Measurements from ENCODE around the gene CHTF18. TPM values are rescaled to one million over a fixed set of nuclear protein-coding genes. Genes with fewer than 3 reads are reported as not detected.

CHTF18 gene
- total RNA-seq: 2.0 and 4.9 TPM in 2 replicates

DNA sequence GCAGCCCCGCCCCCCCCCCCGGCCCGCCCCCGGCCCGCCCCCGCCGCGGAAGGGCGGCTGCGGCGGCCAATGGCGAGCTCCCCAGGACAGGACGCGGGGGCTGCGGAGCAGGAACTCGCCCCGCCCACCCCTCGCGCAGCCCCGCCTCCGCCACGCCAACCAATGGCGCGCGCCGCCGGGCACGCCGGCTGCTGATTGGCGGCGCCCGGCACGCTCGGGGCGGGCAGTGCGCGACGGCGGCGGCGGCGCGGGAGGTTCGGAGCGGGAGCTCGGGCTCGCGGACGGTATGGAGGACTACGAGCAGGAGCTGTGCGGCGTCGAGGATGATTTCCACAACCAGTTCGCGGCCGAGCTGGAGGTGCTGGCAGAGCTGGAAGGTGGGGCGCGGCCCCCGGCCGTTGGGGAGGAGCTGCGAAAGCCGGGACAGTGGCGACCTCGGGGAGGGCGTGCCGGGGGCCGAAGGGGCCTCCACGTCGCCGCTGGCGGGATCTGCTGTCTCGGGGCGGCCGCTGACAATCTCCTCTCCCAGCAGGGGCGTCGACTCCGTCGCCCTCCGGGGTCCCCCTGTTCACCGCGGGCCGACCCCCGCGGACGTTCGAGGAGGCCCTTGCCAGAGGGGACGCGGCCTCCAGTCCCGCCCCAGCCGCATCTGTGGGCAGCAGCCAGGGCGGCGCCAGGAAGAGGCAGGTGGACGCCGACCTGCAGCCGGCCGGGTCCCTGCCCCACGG is at the start of gene CHTF18:
Gene CHTF18 (plus strand): TSS at position 222 of the 728 bp plus-strand sequence. CDS start 65 bp downstream, at position 287.

DNA sequence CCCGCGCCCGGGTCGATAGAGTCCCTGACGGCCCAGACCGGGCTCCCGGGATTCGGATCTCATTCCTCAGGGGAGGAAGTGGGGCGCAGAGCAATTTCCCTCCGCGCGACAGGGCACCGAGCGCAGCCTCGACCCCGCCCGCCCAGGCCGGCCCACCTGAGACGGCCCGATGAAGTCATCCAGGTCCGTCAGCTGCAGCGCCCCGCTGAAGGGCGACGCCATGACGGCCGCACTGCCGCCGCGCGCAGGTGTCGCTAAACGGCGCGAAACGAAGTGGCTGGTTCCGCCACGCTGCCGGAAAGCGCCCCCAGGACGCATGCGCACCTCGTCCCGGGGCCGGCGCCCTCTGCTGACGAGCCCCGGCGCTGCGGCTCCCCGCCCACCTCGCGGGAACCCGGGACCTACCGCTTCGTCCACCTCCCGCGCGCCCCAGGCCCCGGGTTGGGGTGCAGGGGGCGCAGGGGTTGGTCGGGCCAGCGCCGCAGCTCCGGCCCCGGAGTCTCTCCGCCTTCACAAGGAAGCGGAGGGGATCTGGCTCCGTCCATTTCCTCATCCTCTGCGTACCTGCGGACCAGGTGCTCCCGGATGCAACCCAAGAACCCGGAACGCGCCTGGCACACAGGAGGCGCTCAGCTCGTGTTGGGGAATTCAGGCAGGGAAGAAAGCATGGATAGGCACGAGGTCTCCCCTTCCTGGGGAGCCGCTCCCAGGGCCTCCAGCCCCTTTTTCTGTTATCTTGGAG is 47.5 kb upstream of the CHTF18 start, which contains the start of gene CIAO3:
Gene CIAO3 (minus strand): TSS at position 234 of the 742 bp plus-strand sequence. CDS start 12 bp downstream, at position 222.

DNA sequence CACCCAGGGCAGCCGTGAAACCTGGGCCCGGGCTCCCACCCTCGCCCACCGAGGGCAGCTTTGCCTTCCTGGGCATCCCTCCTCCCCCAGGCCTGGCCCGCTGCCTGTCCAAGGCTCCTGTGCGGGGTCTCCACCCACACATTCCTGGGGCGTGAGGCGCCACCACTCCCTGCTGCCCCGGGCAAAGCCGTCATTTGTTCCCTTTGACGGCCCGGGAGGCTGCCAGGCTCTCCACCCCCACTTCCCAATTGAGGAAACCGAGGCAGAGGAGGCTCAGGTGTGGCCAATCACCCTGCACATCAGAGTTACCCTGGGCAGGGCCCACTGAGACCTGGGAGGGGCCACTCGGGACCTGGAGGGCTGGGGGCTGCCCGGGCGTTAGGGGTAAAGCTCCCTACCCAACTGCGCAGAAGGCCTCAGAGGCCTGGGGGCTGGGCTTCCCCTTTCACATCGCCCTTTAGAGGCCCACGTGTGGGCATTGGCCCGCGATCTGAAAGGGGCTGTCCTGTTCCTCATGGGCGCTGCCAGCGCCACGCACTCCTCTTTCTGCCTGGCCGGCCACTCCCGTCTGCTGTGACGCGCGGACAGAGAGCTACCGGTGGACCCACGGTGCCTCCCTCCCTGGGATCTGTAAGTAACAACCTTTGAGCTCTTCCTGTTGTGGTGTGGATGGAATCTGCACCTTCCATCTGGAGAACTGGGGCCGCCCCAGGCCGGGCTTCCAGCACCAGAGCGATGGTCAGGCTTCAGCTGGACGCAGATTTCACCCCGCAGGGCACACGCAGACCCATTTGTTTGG is 27.7 kb upstream of the CHTF18 start, which contains the start of gene MSLN:
Gene MSLN (plus strand): TSS at position 190 of the 799 bp plus-strand sequence. CDS start 1,947 bp downstream, outside the sequence.

GRCh38 chr16:787978-788398 is 432 bp upstream of the CHTF18 start, which contains the start of gene RPUSD1:
Gene RPUSD1 (minus strand): TSS chr16:788381. CDS start chr16:787737, 644 bp downstream.

DNA sequence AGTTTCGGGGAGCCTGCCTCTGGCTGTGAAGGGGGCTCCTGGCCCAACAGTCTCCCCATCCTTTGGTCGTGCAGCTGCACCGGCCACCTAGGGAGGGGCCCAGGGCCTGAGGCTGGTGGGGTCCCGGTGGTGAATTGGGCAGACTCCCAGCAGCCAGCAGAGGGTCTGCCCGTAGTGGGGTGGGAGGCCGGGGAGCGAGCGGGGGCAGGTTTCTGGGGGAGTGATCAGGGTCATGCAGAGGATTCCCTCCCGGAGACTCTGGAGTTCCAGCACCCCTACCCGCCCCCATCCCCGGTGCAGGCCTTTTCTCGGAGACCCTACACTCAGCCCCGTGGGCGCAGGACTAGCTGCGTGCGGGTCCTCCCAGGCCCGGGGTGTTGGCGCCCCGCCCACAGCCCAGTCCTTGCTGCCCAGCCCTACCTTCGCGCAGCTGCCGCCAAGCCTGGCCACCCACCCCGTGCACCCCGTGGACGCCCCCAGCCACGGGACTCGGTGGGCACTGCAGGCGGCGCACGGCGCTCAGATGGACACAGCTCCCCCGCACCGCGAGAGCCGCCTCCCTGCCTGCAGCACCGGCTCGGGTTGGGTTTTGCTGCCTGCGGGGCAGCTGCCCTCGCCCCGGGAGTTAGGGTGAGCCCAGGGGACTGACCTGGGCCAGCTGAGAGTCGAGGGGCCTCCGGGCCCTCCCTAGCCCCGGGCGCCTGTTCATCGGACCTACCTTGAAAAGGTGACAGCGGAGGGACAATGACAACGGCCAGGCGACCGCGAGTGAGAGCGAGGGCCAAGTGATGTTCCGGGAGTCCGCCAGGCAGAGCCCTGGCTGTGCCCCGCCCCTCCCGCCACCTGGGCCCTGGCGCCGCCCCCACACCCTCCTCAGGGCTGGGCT is 11.8 kb downstream of the CHTF18 start, which contains the start of gene GNG13:
Gene GNG13 (minus strand): TSS at position 787 of the 886 bp plus-strand sequence. CDS start 1,657 bp downstream, outside the sequence.

Other genes starting within 250 kb of the CHTF18 start
- not detected in 2 replicates for gene PRR35, start 228.2 kb upstream of the CHTF18 start, total RNA-seq
- 3.5 and 4.4 TPM in 2 replicates for gene NHLRC4, start 221.6 kb upstream of the CHTF18 start, total RNA-seq
- gene PIGQ, start 218.7 kb upstream of the CHTF18 start, total RNA-seq: 20.2 and 25.1 TPM in 2 replicates
- gene RAB40C, start 198.6 kb upstream of the CHTF18 start, total RNA-seq: 10.9 and 19.7 TPM in 2 replicates
- 0.06 TPM in 1 of 2 replicates, not detected in the other for gene WFIKKN1, start 157.6 kb upstream of the CHTF18 start, total RNA-seq
- gene METTL26, start 152.3 kb upstream of the CHTF18 start, total RNA-seq: 187 and 190 TPM in 2 replicates
- 21.0 and 34.2 TPM in 2 replicates for gene MCRIP2, start 146.8 kb upstream of the CHTF18 start, total RNA-seq
- gene WDR90, start 139.3 kb upstream of the CHTF18 start, total RNA-seq: 5.7 and 9.1 TPM in 2 replicates
- gene RHOT2, start 120.5 kb upstream of the CHTF18 start, total RNA-seq: 18.7 and 19.5 TPM in 2 replicates
- gene RHBDL1, start 112.9 kb upstream of the CHTF18 start, total RNA-seq: 0.50 and 1.5 TPM in 2 replicates
- 97.2 and 118 TPM in 2 replicates for gene STUB1, start 108.2 kb upstream of the CHTF18 start, total RNA-seq
- 47.8 and 63.7 TPM in 2 replicates for gene JMJD8, start 104.3 kb upstream of the CHTF18 start, total RNA-seq
- 14.2 and 14.9 TPM in 2 replicates for gene WDR24, start 98.2 kb upstream of the CHTF18 start, total RNA-seq
- gene FBXL16, start 82.8 kb upstream of the CHTF18 start, total RNA-seq: not detected in 2 replicates
- 115 and 126 TPM in 2 replicates for gene METRN, start 73.5 kb upstream of the CHTF18 start, total RNA-seq
- 30.0 and 34.0 TPM in 2 replicates for gene ANTKMT, start 67.5 kb upstream of the CHTF18 start, total RNA-seq
- 0.10 and 1.3 TPM in 2 replicates for gene CCDC78, start 62.2 kb upstream of the CHTF18 start, total RNA-seq
- 5.9 and 16.4 TPM in 2 replicates for gene HAGHL, start 61.5 kb upstream of the CHTF18 start, total RNA-seq
- 8.9 and 16.7 TPM in 2 replicates for gene CIAO3, start 47.6 kb upstream of the CHTF18 start, total RNA-seq
- not detected in 2 replicates for gene MSLN, start 27.9 kb upstream of the CHTF18 start, total RNA-seq
- 20.3 and 26.0 TPM in 2 replicates for gene RPUSD1, start 239 bp upstream of the CHTF18 start, total RNA-seq
- gene GNG13, start 12.1 kb downstream of the CHTF18 start, total RNA-seq: not detected in 2 replicates
- gene LMF1, start 182.4 kb downstream of the CHTF18 start, total RNA-seq: 26.4 and 41.9 TPM in 2 replicates
- 1.1 and 1.4 TPM in 2 replicates for gene SOX8, start 193.2 kb downstream of the CHTF18 start, total RNA-seq